Left lung (tissue), 10 donors: Measurements from ENCODE around the gene KRT36. TPM values are rescaled to one million over a fixed set of nuclear protein-coding genes. Genes with fewer than 3 reads are reported as not detected.

Experiments
- ATAC-seq: fragments of 200-7000 bp; cut with Tn5 transposase; one replicate; pipeline ENCODE4 v1.9.1; 2020; ENCODE audit warnings: moderate library complexity
- DNase-seq, 4 donors: peaks; one replicate each; pipeline ENCODE4 v3.0.0-alpha.2; 2013 to 2020
- H3K27ac ChIP-seq, 2 donors: fragments of 200-600 bp; sonication (generic) in 1 of 2; one replicate each; pipeline versions ENCODE4 v1.5.0 to v1.8.0; 2020 to 2021
- H3K27me3 ChIP-seq, 2 donors: fragments of 200-600 bp; sonication (generic) in 1 of 2; one replicate each; pipeline versions ENCODE4 v1.5.0 to v1.8.0; 2020 to 2021
- H3K36me3 ChIP-seq, 2 donors: fragments of 200-600 bp; sonication (generic) in 1 of 2; one replicate each; pipeline versions ENCODE4 v1.5.0 to v1.8.0; 2020 to 2021
- H3K4me1 ChIP-seq, 2 donors: fragments of 200-600 bp; one replicate each; pipeline ENCODE4 v1.8.0; 2021
- H3K4me3 ChIP-seq, 2 donors: fragments of 200-600 bp; sonication (generic) in 1 of 2; one replicate each; pipeline versions ENCODE4 v1.5.0 to v1.8.0; 2020 to 2021; ENCODE audit warnings: mild to moderate bottlenecking in 1 of 2
- H3K9me3 ChIP-seq, 2 donors: fragments of 200-600 bp; sonication (generic) in 1 of 2; one replicate each; pipeline versions ENCODE4 v1.5.0 to v1.8.0; 2020 to 2021
- CTCF ChIP-seq, 2 donors: fragments of 200-600 bp; sonication (generic) in 1 of 2; IDR thresholded peaks; one replicate each; pipeline versions ENCODE4 v1.5.0 to v1.8.0; 2021; ENCODE audit warnings: antibody characterized with exemption in 2 of 2
- intact Hi-C, 2 donors: fragments of 100-400 bp; cut with DNase I; formaldehyde crosslinking; loops; one replicate each; pipeline versions ENCODE4 v1.11.2 to v1.14.2; 2022
- polyA plus RNA-seq, 6 donors: library from polyadenylated mRNA; unstranded; fragments of 120-200 nt; gene quantifications; one replicate each; pipeline ENCODE4 v1.2.1, GENCODE V29; 2013; ENCODE audit not compliant: insufficient read length in 6 of 6
- total RNA-seq, 2 donors: library from RNA; stranded (reverse); fragmentation: NEBNext Ultra II Directional; extraction: Animal tissue kit (Norgen Biotek cat#: 25700); gene quantifications; one replicate each; pipeline ENCODE4 v1.2.1, GENCODE V29; 2021
- donor health status: DM: no; HTN: yes; CAD: no.
- donor health status: DM: no; HTN: no; CAD: no.

Gene KRT36
- total and polyA plus RNA-seq, 8 donors = not detected

DNA sequence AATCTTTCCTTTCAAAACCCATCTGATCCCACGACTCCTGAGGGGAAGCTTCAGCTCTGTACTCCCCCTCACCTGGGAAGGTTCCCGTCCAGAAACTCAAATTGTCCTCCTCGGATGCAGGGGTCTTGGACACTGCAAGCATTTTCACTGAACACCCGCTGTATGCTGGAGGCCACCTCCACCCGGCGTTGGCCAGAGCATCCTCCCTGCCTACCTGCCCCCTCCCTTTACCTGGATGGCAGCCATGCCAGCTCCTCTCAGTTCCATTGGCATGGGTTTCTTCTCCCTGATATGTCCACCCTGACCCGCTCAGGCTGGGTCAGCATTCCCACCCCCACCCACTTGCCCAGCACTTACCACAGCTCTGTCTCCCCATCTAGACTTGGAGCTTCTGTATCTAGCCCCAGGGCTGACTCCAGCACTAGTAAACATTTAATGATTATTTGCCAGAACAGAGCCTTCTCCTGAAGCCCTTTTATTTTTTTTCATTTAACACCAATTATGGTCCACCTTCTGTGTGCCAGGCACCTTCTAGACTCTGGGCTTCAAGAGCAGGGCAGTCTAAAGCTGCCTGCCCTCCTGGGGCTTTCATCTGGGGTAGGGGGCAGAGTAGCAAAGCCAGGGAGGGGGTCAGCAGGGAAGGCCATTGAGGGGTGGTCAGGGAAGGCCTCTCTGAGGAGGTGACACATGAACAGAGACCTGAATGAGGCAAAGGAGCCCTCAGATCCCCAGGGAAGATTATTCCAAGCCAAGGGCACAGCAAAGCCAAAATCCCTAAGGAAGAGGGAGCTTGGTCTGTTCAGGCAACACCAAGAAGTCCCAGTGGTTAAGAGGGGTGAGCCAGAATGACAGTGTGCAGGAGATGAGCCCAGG, 47.3 kb upstream of the KRT36 start:
- intact Hi-C loops = no loop called here

DNA sequence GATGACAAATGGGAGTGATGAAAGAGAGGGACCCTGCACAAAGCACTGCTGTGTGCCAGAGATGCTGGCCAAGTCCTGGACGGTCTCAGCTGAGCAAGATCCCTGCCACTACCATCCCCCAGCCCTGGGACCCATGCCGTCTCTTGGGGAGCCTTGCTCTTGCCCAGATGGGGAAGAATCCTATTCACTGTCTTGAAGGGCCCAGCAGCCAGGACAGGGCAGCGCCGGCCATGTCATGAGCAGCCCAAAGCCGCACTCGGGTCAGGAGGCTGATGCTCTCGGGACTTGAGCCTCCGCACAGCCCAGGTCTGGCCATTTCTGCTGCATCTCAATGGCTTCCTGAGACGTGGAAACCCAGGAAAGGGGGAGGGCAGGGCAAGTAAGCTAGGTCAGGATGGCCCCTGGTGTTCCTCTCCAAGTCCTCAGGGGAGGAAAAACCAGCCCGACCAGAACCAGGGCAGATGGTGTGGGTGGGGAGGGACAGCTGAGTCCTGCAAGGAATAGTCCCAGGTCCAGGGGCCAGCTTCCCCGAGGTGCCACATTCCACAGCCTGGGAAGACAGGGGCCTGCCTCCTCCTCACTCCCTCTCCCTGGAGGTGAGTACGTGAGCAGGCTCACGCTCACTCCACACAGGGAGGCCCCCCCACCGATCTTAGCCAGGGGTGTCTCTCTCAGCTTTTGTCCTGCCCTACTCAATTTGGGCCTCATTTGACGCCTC, 46.2 kb upstream of the KRT36 start:
- Histone ChIP-seq H3K36me3 (no peaks in the 10 kb centered on the region), H3K4me1 (no peaks in the 10 kb centered on the region), H3K9me3 (no peaks in the 10 kb centered on the region), H3K27me3 (peaks cover 0 to 42% of the 10 kb centered on the region in 2 donors), H3K4me3 (no peak overlapping the region), H3K27ac (no peak overlapping the region)
- intact Hi-C loops = no loop called here
- DNase-seq (peak in 2 of 4 donors; percentile 4 to 64), ATAC-seq (peak; percentile 60)
- no peak for TF ChIP-seq CTCF (IDR thresholded peaks at IDR 0.05)

More for the DNA sequence above, 47.3 kb upstream of the KRT36 start:
- no peak for TF ChIP-seq CTCF (IDR thresholded peaks at IDR 0.05)
- DNase-seq (peak in 1 of 4 donors; percentile 24), ATAC-seq (no peak)
- H3K4me3 ChIP-seq = no peak overlapping the region
- H3K27me3 ChIP-seq = peaks cover 0 to 32% of the 10 kb centered on the region in 2 donors
- no peaks in the 10 kb centered on the region for H3K9me3 ChIP-seq
- H3K36me3 ChIP-seq = no peaks in the 10 kb centered on the region
- H3K27ac ChIP-seq = no peak overlapping the region
- H3K4me1 ChIP-seq = no peaks in the 10 kb centered on the region

DNA sequence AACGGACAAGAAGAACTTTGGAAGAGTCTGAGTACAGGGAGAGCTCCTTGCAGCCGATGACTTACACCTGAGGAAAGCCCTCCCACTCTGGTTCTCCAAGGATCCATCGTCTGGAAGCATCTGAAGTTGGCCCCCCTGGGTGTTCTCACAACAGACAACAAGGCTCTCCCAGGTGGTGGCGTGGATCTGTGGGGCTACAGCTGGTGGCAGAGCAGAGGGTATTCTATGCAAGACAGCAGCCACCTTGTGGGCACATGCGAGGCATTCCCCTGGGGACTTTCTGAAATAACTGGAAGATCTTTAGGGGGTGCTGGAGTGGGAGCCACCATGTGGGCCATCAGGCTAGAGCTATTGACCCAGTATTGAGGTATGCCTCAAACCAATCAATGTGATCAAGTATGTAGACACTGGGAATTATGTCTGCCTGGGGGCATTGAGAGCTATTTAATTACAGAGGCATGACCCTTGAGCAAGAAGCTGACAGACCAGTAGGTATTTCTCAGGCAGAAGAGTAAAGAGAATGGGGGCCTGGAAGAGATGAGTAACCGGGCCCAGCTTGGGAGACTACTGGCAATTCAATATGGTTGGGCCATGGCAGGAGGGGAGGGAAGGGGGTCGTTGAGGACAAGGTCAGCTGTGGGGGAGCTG, 45.3 kb upstream of the KRT36 start:
- no peak overlapping the region for H3K27ac ChIP-seq
- no peaks in the 10 kb centered on the region for H3K4me1 ChIP-seq
- no peaks in the 10 kb centered on the region for H3K9me3 ChIP-seq
- no peak for TF ChIP-seq CTCF (IDR thresholded peaks at IDR 0.05)
- DNase-seq = no peak
- no peaks in the 10 kb centered on the region for H3K36me3 ChIP-seq
- H3K4me3 ChIP-seq = no peak overlapping the region
- ATAC-seq = no peak
- peaks cover 0 to 51% of the 10 kb centered on the region in 2 donors for H3K27me3 ChIP-seq
- intact Hi-C loops = no loop called here

DNA sequence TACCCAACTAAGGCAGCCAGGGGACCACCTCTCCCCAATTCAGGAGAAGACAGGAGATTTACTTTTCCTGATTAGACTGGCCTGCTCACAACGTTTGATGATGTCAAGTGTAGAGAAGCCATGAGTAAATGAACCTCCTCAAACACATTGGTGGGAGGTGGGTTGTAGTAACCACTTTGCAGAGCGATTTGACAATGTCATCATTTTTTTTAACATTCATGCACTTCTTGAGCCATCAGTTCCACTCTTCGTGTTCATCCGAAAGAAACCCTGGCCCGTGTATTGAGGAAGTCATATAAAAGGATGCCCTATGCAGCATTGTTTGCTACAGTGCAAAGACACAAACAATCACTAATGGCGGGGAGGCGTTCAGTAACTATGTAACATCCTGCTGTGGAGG, 43.9 kb upstream of the KRT36 start:
- intact Hi-C loops = no loop called here
- ATAC-seq = no peak

More for the DNA sequence above, 43.9 kb upstream of the KRT36 start:
- Histone ChIP-seq H3K27me3 (peaks cover 0 to 60% of the 10 kb centered on the region in 2 donors), H3K27ac (no peak overlapping the region), H3K9me3 (no peaks in the 10 kb centered on the region), H3K36me3 (no peaks in the 10 kb centered on the region), H3K4me1 (no peaks in the 10 kb centered on the region), H3K4me3 (no peak overlapping the region)
- no peak for TF ChIP-seq CTCF (IDR thresholded peaks at IDR 0.05)
- no peak for DNase-seq
